Esophagus muscularis mucosa (tissue), 4 donors: ENCODE measurements around the gene ARHGDIG. TPM values are rescaled to one million over a fixed set of nuclear protein-coding genes. Genes with fewer than 3 reads are reported as not detected.

ENCODE experiments used
- DNase-seq: peaks from one replicate; pipeline ENCODE4 v3.0.0-alpha.2; 2017; ENCODE audit errors: extremely low spot score
- H3K27ac ChIP-seq, 4 donors: fragments of 200-600 bp; sonication (generic); replicated peaks in 1 of 4; 1 replicate in 3 of 4; 2 replicates in 1 of 4; pipeline ENCODE4 v1.5.1; 2016 to 2019; ENCODE audit warnings: mild to moderate bottlenecking in 1 of 4
- H3K27me3 ChIP-seq, 4 donors: fragments of 200-600 bp; sonication (generic); one replicate each; pipeline versions ENCODE4 v1.5.1 to v1.6.0; 2016 to 2019
- H3K36me3 ChIP-seq, 4 donors: fragments of 200-600 bp; sonication (generic); one replicate each; pipeline ENCODE4 v1.5.1; 2016 to 2019
- H3K4me1 ChIP-seq, 4 donors: fragments of 200-600 bp; sonication (generic); one replicate each; pipeline ENCODE4 v1.5.1; 2016 to 2019
- H3K4me3 ChIP-seq, 4 donors: fragments of 200-600 bp; sonication (generic); 1 replicate in 2 of 4; 2 replicates in 2 of 4; pipeline ENCODE4 v1.5.1; 2016 to 2019; ENCODE audit warnings: mild to moderate bottlenecking in 4 of 4, moderate library complexity in 1 of 4
- H3K9me3 ChIP-seq, 4 donors: fragments of 200-600 bp; sonication (generic); 1 replicate in 3 of 4; 2 replicates in 1 of 4; pipeline ENCODE4 v1.5.1; 2016 to 2019
- EP300 ChIP-seq: sonication (generic); formaldehyde crosslinking; IDR thresholded peaks from one replicate; pipeline ENCODE4 v1.6.1; 2017; ENCODE audit warnings: antibody characterized with exemption
- POLR2A ChIP-seq: fragments of 450-650 bp; IDR thresholded peaks from one replicate; pipeline ENCODE4 v1.6.1; 2017; ENCODE audit warnings: antibody characterized with exemption, moderate library complexity, mild to moderate bottlenecking, low read depth
- POLR2AphosphoS5 ChIP-seq, 2 donors: sonication (generic); formaldehyde crosslinking; IDR thresholded peaks; one replicate each; pipeline ENCODE4 v1.6.1; 2017; ENCODE audit warnings: antibody characterized with exemption in 2 of 2
- WGBS: methylation state at CpG from one replicate; pipeline ENCODE4 v1.1.5; 2018; 5-methylcytosine and 5-hydroxymethylcytosine counted together
- intact Hi-C: fragments of 100-400 bp; cut with DNase I; formaldehyde crosslinking; loops from one replicate; pipeline ENCODE4 v1.15.1; 2023
- total RNA-seq, 4 donors: library from RNA; depleted of rRNA; stranded (reverse); fragments of >200 nt; gene quantifications; one replicate each; pipeline versions ENCODE4 v1.1.0 to v1.2.1, GENCODE V29; 2016
- TF ChIP-seq, protein P1 (sequence below), 3 experiments: fragments of 200-600 bp in 2 of 3; fragments of 450-650 bp in 1 of 3; sonication (generic) in 2 of 3; IDR thresholded peaks; one replicate each; pipeline ENCODE4 v1.5.1; 2017 to 2019; ENCODE audit warnings: antibody characterized with exemption in 3 of 3, mild to moderate bottlenecking in 2 of 3, moderate library complexity in 1 of 3

Gene ARHGDIG
- total RNA-seq, 4 donors from 2014 or later = 0.80 to 4.8 (median 3.0) TPM

DNA sequence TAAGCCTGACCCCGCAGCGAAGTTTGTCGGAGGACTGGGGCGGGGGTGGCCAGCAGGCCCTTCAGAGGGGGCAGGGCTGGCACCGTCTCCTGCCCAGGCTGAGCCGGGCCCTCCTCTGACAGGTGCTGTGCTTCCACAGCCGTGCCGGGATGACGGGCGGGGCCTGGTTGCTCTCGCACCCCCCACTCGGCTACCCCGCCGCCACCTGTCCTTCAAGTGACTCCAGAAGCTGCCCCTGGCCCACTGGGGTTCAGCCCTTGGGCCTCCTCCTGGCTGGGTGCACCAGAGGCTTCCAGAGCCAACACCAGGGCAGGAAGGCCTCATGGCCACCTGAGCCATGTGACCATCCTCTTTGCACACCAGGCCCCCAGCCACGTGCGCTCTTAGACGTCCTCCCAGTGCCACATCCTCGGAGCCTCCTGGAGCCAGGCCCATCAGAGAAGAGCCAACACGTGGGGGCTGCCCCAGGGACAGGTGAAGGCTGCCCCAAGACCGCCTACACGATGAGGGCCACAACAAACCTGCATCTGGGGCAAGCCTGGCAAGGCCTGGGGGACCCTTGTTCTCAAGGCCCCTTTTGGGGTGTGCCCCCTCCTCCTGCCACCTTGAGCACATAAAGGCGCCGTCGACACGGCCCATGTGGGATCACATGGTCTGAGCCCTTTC is 9.8 kb downstream of the ARHGDIG start:
- 92% methylated on average over 16 of the region's 25 CpGs for WGBS
- H3K27me3 ChIP-seq = no peaks in the 10 kb centered on the region
- H3K36me3 ChIP-seq = peaks cover 23 to 79% (median 72%) of the 10 kb centered on the region in 4 donors
- no peaks in the 10 kb centered on the region for H3K9me3 ChIP-seq
- no peak overlapping the region for H3K4me3 ChIP-seq
- H3K4me1 ChIP-seq = no peaks in the 10 kb centered on the region
- TF ChIP-seq EP300 (no peak), POLR2AphosphoS5 (IDR thresholded peaks at IDR 0.05) (no peak), POLR2A (no peak)
- TF ChIP-seq, protein P1, sequence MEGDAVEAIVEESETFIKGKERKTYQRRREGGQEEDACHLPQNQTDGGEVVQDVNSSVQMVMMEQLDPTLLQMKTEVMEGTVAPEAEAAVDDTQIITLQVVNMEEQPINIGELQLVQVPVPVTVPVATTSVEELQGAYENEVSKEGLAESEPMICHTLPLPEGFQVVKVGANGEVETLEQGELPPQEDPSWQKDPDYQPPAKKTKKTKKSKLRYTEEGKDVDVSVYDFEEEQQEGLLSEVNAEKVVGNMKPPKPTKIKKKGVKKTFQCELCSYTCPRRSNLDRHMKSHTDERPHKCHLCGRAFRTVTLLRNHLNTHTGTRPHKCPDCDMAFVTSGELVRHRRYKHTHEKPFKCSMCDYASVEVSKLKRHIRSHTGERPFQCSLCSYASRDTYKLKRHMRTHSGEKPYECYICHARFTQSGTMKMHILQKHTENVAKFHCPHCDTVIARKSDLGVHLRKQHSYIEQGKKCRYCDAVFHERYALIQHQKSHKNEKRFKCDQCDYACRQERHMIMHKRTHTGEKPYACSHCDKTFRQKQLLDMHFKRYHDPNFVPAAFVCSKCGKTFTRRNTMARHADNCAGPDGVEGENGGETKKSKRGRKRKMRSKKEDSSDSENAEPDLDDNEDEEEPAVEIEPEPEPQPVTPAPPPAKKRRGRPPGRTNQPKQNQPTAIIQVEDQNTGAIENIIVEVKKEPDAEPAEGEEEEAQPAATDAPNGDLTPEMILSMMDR (IDR thresholded peaks at IDR 0.05) = no peak
- DNase-seq = no peak
- intact Hi-C loops = no loop called here
- no peak overlapping the region for H3K27ac ChIP-seq

DNA sequence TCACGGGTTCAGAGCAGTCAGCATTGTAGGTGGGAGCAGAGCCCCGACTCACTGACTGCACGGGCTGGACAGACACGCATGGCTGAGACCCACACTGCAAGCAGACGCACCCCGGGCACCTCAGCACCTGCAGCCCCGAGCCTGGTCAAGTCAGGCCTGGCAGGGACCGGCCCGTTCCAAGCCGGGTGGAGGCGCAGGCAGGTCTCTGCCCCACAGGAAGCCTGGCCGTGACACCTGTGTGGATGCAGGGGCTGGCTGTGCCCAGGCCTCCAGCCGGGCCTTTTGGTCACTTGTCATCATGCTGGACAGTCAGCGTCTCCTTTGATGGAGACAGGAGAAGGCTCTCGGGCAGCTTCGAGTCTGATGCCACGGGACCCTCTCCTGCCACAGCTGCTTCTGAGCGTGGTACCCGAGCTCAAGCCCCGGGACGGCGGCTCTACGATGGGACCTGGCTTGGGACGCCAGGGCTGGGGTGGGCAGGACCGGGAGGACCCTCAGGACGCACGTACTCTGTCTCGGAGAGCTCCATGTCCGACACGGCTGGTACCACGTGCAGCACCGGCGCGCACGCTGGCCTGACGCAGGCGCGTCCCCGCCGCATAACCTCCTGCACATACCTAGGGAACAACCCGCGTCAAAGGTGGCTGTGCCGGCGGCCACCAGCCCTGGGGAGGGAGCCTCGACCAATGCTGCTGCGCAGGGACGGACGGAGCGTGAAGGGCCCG is 10.5 kb downstream of the ARHGDIG start:
- Histone ChIP-seq H3K27ac (no peak overlapping the region), H3K4me1 (no peaks in the 10 kb centered on the region), H3K36me3 (peaks cover 23 to 85% (median 77%) of the 10 kb centered on the region in 4 donors), H3K4me3 (no peak overlapping the region), H3K9me3 (no peaks in the 10 kb centered on the region), H3K27me3 (no peaks in the 10 kb centered on the region)
- TF ChIP-seq, protein P1 (IDR thresholded peaks at IDR 0.05) = no peak
- TF ChIP-seq EP300 (no peak), POLR2AphosphoS5 (IDR thresholded peaks at IDR 0.05) (no peak), POLR2A (no peak)
- no peak for DNase-seq
- intact Hi-C loops = no loop called here
- WGBS = 90% methylated on average over 21 of the region's 50 CpGs

DNA sequence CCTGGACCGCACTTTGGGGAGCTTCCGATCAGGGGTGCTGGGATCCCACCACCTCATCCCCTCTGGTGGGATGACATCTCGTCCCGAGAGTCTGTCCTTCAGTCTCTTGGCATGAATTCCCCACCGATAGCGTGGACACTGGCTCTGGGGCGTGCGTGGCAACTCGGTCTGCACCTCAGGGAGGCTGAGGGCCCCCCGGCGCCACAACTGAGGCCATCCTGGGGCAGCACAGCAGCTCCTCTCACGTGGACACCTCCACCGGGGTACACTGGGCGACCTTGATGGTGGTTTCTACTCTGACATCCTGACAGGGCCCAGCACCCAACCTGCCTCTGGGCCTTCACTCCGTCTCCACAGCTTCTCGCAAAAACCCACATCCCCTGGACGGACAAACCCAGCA is 11.1 kb downstream of the ARHGDIG start:
- intact Hi-C loops = no loop called here
- no peak for DNase-seq
- Histone ChIP-seq H3K27me3 (no peaks in the 10 kb centered on the region), H3K4me3 (no peak overlapping the region), H3K27ac (no peak overlapping the region), H3K36me3 (peaks cover 23 to 88% (median 82%) of the 10 kb centered on the region in 4 donors), H3K4me1 (no peaks in the 10 kb centered on the region), H3K9me3 (no peaks in the 10 kb centered on the region)
- TF ChIP-seq POLR2AphosphoS5 (IDR thresholded peaks at IDR 0.05) = no peak
- WGBS = 84% methylated on average over 12 of the region's 17 CpGs

DNA sequence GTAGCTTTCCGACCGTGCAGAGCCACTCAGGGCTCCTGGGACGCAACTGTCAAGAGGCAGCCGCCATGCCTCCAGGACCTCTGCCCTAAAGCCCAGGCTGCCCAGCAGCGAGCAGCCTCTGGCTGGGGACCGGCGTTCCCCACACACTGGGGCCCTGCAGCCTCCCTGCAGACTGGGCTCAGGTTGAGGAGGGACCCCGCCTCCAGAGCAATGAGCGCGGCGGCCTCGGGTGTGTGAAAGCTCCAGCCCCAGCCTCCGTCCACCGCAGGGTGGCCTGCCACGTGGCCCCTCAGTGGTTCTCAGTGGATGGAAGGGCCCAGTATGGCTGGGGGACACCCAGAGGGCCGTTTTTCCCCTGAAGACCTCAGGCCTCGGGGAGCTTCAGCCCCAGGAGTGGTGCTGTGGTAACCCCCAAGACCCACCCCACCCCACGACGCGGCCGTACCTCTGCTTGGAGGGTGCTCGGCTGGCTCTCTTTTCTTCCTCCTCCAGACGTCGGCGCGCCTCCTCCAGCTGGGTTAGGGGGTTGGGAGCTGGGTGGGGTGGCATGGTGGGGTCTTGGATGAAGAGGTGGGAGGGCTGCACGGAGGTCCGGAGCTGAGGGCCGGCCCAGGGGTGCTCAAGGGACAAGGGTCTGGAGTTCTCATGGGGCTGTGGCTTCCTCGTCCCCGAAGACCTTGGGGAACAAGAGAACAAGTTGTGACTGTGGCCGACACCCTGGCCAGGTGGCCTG is 12.8 kb downstream of the ARHGDIG start:
- WGBS = 94% methylated on average over 16 of the region's 32 CpGs
- Histone ChIP-seq H3K4me3 (no peak overlapping the region), H3K36me3 (peaks cover 32 to 89% (median 85%) of the 10 kb centered on the region in 4 donors), H3K4me1 (no peaks in the 10 kb centered on the region), H3K9me3 (no peaks in the 10 kb centered on the region), H3K27ac (no peak overlapping the region), H3K27me3 (no peaks in the 10 kb centered on the region)
- intact Hi-C loops = no loop called here
- TF ChIP-seq POLR2A (no peak), POLR2AphosphoS5 (IDR thresholded peaks at IDR 0.05) (no peak), EP300 (no peak)
- TF ChIP-seq, protein P1 (IDR thresholded peaks at IDR 0.05) = no peak
- no peak for DNase-seq

DNA sequence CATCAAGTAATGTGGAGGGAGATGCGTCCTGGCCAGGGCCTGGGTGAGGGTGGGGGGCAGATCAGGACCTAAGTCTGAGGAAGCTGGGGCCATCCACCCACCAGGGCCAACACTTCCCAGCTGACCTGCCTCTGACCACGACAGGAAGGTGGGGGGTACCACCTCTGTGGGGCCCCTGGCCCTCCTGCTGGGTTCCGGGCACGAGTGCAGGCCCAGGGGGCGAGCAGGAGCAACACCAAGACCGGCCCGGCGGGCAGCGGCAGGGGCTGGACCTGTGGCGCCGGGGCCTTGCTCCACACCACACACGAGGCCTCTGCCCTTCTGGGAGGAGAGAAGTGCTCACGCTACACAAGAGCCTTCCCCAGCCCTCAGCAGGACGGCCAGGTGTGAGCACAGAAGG is 15.9 kb downstream of the ARHGDIG start:
- peaks cover 26 to 68% (median 64%) of the 10 kb centered on the region in 4 donors for H3K36me3 ChIP-seq
- H3K4me1 ChIP-seq = no peaks in the 10 kb centered on the region
- 93% methylated on average over 13 of the region's 14 CpGs for WGBS
- no peaks in the 10 kb centered on the region for H3K27me3 ChIP-seq
- no peaks in the 10 kb centered on the region for H3K9me3 ChIP-seq
- no peak overlapping the region for H3K4me3 ChIP-seq
- no peak for TF ChIP-seq POLR2AphosphoS5 (IDR thresholded peaks at IDR 0.05)
- no peak for TF ChIP-seq POLR2A
- TF ChIP-seq, protein P1 (IDR thresholded peaks at IDR 0.05) = no peak
- no peak for TF ChIP-seq EP300
- H3K27ac ChIP-seq = no peak overlapping the region
- intact Hi-C loops = no loop called here
- no peak for DNase-seq
